SH-SY5Y (cell line): ENCODE measurements around the gene RAD21L1.

ENCODE experiments used
- GATA2 ChIP-seq: IDR thresholded peaks from 2 replicates; pipeline ENCODE4 v1.6.1; 2011; ENCODE audit warnings: mild to moderate bottlenecking, low read depth, low read length
- GATA3 ChIP-seq: IDR thresholded peaks from 2 replicates; pipeline ENCODE4 v1.6.1; 2011; ENCODE audit warnings: low read depth, mild to moderate bottlenecking, low read length, moderate library complexity

The RAD21L1 gene

DNA sequence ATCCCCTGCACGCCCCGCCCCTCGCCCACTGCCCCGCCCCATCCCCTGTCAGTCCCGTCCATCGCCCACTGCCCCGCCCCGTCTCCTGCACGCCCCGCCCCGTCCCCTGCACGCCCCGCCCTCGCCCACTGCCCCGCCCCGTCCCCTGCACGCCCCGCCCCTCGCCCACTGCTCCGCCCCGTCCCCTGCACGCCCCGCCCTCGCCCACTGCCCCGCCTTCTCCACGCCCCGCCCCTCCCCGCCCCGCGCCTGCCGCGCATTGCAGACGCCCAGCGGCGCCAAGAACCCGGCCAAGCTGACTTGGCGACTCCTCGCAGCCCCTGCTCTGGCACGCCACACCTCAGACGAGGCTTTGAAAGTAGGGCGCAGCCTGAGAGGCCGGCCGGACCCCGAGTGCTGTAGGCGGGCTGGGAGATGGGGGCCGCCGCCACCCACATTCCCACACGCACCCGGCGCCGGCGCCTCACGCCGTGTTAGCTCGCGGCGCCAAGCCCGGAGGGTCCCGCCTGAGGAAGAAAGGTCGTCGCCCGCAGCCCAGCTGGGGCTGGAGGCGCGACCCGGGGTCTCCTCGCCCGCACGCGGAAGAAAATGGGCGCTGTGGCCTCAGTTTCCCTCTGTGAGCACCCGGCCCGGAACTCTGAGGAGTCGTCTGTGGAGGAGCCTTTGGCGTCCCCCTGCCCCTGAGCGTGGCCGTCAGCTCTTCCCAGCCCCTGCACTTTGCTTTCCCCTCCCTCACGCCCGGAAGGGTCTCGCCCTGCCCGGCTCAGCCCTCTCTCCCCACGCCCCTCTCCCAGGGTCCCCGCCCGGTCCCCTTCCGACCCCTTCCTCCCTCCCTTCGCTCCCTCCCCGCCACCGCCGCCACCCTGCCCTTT lies at the start of gene RAD21L1:
Gene RAD21L1 (plus strand): TSS at position 262 of the 872 bp plus-strand sequence. CDS start 2,410 bp downstream, outside the sequence.
- no peak for TF ChIP-seq GATA3
- no peak for TF ChIP-seq GATA2

DNA sequence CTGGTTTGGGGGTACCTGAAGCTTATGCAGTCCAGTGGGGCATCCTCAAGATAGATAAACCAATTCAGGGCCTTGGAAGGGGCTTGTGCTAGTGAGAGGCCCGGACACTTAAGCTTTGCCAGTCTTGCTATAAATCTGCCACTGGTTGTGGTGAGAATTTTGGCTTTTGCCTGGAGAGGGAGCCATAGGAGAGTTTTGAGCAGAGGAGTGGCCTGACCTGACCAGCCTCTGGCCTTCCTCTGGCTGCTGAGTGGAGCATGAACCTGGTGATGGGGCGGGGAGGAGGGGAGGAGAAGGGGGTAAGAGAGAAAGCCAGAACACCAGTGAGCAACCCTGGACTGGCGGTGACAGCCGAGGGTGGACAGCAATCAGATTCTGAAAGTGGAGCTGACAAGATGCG lies 48.2 kb upstream of the RAD21L1 start:
- TF ChIP-seq GATA2, result no peak
- TF ChIP-seq GATA3, result no peak

DNA sequence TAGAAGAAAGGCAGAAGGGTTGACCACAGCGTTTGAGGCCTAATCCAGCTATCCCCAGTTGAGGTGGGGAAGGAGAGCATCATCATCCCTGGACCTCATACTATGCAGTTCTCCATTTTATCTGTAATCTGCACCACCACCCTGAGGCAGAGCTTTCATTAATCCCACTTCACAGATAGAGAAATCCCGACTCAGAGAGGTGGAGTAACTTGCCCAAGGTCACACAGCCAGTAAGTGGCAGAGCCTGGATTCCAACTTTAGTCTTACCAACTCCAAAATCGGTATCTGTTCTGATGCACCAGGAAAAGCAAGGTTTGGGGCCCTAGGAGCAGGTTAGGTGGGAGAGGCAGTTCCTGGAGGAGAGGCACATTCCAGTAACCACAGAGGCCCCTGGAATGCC lies 47.7 kb upstream of the RAD21L1 start:
- TF ChIP-seq GATA3, result no peak
- TF ChIP-seq GATA2, result no peak

- no peak for TF ChIP-seq GATA2
- TF ChIP-seq GATA3, result no peak
Measured at GRCh38 chr20:1178623-1179022, 47.2 kb upstream of the RAD21L1 start.

DNA sequence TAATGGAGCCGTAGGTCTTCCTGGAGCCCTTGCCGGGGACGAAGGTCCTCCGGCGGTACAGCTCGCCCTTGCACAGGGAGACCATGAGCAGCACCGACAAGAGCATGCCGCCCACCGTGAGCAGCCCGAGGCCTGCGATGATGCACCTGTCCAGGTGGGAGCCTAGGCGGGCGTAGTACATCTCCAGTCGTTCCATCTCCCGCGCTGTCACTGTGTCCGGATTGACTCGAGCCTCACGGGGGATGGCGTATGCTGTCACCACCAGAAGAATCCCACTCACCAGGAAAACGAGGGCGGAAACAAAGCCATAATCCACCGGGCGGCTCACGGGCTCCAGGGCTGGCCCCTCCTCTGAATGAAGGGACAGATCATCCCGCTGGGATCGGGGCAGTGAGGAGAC lies 44.9 kb upstream of the RAD21L1 start:
- no peak for TF ChIP-seq GATA3
- TF ChIP-seq GATA2, result no peak

GRCh38 chr20:1182106-1182505 lies 43.7 kb upstream of the RAD21L1 start:
- no peak for TF ChIP-seq GATA2
- TF ChIP-seq GATA3, result no peak

DNA sequence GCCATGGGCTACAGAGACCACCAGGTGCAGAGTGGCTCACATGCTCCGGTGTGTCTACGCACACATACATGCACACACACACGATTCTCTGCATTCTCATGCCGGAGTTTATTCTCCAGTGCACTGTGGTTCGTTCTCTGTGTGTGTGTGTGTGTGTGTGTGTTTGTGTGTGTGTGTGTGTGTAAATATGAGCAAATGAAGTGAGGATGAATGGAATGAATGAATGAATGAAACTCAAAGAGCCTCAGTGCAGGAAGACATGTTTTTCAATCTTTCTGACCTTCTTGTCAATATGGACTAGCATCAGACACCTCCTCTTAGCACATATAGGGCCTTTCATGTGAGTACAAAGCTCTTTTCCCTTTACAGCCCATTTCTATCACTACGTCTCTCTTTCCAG lies 42.7 kb upstream of the RAD21L1 start:
- TF ChIP-seq GATA2, result no peak
- no peak for TF ChIP-seq GATA3

GRCh38 chr20:1184260-1184637 lies 41.6 kb upstream of the RAD21L1 start:
- TF ChIP-seq GATA3 (no peak), GATA2 (no peak)

GRCh38 chr20:1184638-1185315 lies 41.1 kb upstream of the RAD21L1 start, which contains the start of gene TMEM74B:
TMEM74B (minus strand) TSS chr20:1184981; CDS start chr20:1183801, 1,180 bp downstream.
- no peak for TF ChIP-seq GATA3
- no peak for TF ChIP-seq GATA2

GRCh38 chr20:1185316-1185741 lies 40.5 kb upstream of the RAD21L1 start:
- no peak for TF ChIP-seq GATA2
- TF ChIP-seq GATA3, result no peak

GRCh38 chr20:1185790-1186334 lies 40.0 kb upstream of the RAD21L1 start:
- TF ChIP-seq GATA2 (no peak), GATA3 (no peak)

GRCh38 chr20:1186367-1186991 lies 39.4 kb upstream of the RAD21L1 start:
- TF ChIP-seq GATA2 (no peak), GATA3 (no peak)

- peak; percentile 31; the same call in 1 of the 2 replicates for TF ChIP-seq GATA2
- TF ChIP-seq GATA3, result no peak
Measured at GRCh38 chr20:1187605-1188171, 38.2 kb upstream of the RAD21L1 start.

DNA sequence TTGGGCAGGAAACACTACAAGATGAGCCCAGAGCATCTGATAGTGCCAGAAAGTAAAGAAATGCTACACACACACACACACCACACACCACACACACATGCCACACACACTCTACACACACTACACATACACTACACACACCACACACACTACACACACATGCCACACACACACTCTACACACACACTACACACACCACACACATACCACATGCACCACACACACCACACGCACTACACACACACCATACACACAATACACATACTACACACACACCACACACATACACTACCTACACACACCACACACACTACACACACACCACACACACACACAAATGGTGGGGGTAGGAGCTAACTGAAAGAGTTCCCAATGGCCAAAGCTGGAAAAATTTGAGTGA lies 37.5 kb upstream of the RAD21L1 start:
- TF ChIP-seq GATA3 (no peak), GATA2 (no peak)
